GM12878 (cell line): ENCODE measurements around the gene APBA1. TPM values are rescaled to one million over a fixed set of nuclear protein-coding genes. Genes with fewer than 3 reads are reported as not detected.

Experiments
- ATAC-seq: fragments of 200-7000 bp; cut with Tn5 transposase; 3 replicates; pipeline ENCODE4 v1.9.1; 2020; ENCODE audit warnings: mild to moderate bottlenecking, moderate library complexity
- BruUV-seq: library from RNA; stranded (reverse); fragments of 400-500 nt; replicated peaks from 2 replicates; lab custom pipeline; 2021; lab: Mats Ljungman, UMichigan
- CTCF ChIA-PET: fragments of 300-600 bp; sonication (Branson Sonifier 250); formaldehyde crosslinking; extraction: SDS; loops from one replicate; lab custom pipeline; 2021; ENCODE audit warnings: inconsistent platforms; lab: Yijun Ruan, JAX
- POLR2A ChIA-PET: fragments of 350-600 bp; formaldehyde crosslinking; extraction: SDS; loops from one replicate; lab custom pipeline; 2021; ENCODE audit warnings: inconsistent platforms; lab: Charles Lee
- RAD21 ChIA-PET: fragments of 300-600 bp; sonication (Branson Sonifier 250); formaldehyde crosslinking; loops from one replicate; lab custom pipeline; 2023; ENCODE audit warnings: antibody characterized with exemption; ENCODE audit not compliant: unreplicated experiment; lab: Charles Lee
- SMC1A ChIA-PET: fragments of 300-600 bp; sonication (Branson Sonifier 250); formaldehyde crosslinking; loops from one replicate; lab custom pipeline; 2023; ENCODE audit not compliant: unreplicated experiment, uncharacterized antibody; lab: Charles Lee
- DNase-seq: peaks from one replicate; pipeline ENCODE4 v3.0.0-alpha.2; 2011; ENCODE audit warnings: low read depth, low spot score
- FAIRE-seq: peaks from 3 replicates; lab custom pipeline; 2011; peaks lifted over from hg19 to GRCh38; lab: Jason Lieb, UNC
- H2AFZ ChIP-seq: 2 replicates; pipeline ENCODE4 v1.6.0; 2011; ENCODE audit warnings: low read depth, low read length, control low read depth; ENCODE audit not compliant: control insufficient read depth
- H3K27ac ChIP-seq: 2 replicates; pipeline ENCODE4 v1.5.1; 2011; ENCODE audit warnings: control low read depth; ENCODE audit not compliant: control insufficient read depth, insufficient read depth
- H3K27me3 ChIP-seq, 2 experiments: replicated peaks in 1 of 2; 2 replicates each; pipeline versions ENCODE4 v1.6.0 to v1.6.1; 2011; ENCODE audit warnings: low read length in 1 of 2; ENCODE audit not compliant: control insufficient read depth in 2 of 2, insufficient read depth in 2 of 2
- H3K36me3 ChIP-seq, 2 experiments: 2 replicates each; pipeline ENCODE4 v1.5.1; 2011; ENCODE audit warnings: low read length in 1 of 2; ENCODE audit not compliant: control insufficient read depth in 2 of 2, insufficient read depth in 2 of 2
- H3K4me1 ChIP-seq: 2 replicates; pipeline ENCODE4 v1.6.1; 2011; ENCODE audit warnings: mild to moderate bottlenecking, low read length, moderate library complexity, mixed read lengths; ENCODE audit not compliant: control insufficient read depth, insufficient read depth
- H3K4me2 ChIP-seq: 2 replicates; pipeline ENCODE4 v1.6.0; 2011; ENCODE audit warnings: control low read depth; ENCODE audit not compliant: control insufficient read depth, insufficient read depth
- H3K4me3 ChIP-seq: fragments of 200-600 bp; sonication (generic); 2 replicates; pipeline ENCODE4 v1.5.1; 2016
- H3K79me2 ChIP-seq: 2 replicates; pipeline ENCODE4 v1.6.0; 2011; ENCODE audit warnings: low read length; ENCODE audit not compliant: control insufficient read depth, insufficient read depth
- H3K9ac ChIP-seq: 2 replicates; pipeline ENCODE4 v1.8.0; 2011; ENCODE audit warnings: low read length, control low read depth, mixed read lengths; ENCODE audit not compliant: control insufficient read depth, insufficient read depth
- H3K9me3 ChIP-seq: replicated peaks from 3 replicates; pipeline ENCODE4 v1.5.1; 2011; ENCODE audit warnings: mild to moderate bottlenecking, low read length; ENCODE audit not compliant: control insufficient read depth, insufficient read depth
- H4K20me1 ChIP-seq: 2 replicates; pipeline ENCODE4 v1.6.0; 2011; ENCODE audit not compliant: control insufficient read depth, insufficient read depth
- BCLAF1 ChIP-seq: fragments of 450-650 bp; IDR thresholded peaks from 2 replicates; pipeline ENCODE4 v1.6.1; 2017; ENCODE audit warnings: antibody characterized with exemption, mild to moderate bottlenecking, moderate library complexity
- GATAD2B ChIP-seq: fragments of 450-650 bp; conservative IDR thresholded peaks from 2 replicates; pipeline ENCODE4 v1.6.1; 2017; ENCODE audit warnings: low read depth, mild to moderate bottlenecking, moderate library complexity
- NFYA ChIP-seq: IDR thresholded peaks from 2 replicates; pipeline ENCODE4 v1.6.1; 2011; ENCODE audit warnings: low read depth, mild to moderate bottlenecking, low read length, improper control_type of control experiment, borderline replicate concordance
- NR2C2 ChIP-seq: IDR thresholded peaks from 2 replicates; pipeline ENCODE4 v1.6.1; 2011; ENCODE audit warnings: borderline replicate concordance, low read depth; ENCODE audit not compliant: control insufficient read depth, insufficient read length
- RFX5 ChIP-seq: IDR thresholded peaks from 2 replicates; pipeline ENCODE4 v1.6.1; 2011; ENCODE audit warnings: low read depth, low read length, improper control_type of control experiment
- SREBF1 ChIP-seq: IDR thresholded peaks from 2 replicates; pipeline ENCODE4 v1.6.1; 2012; ENCODE audit warnings: mild to moderate bottlenecking, low read length
- YY1 ChIP-seq: IDR thresholded peaks from 2 replicates; pipeline ENCODE4 v1.6.1; 2011; ENCODE audit warnings: low read depth, mild to moderate bottlenecking, low read length
- ZSCAN29 ChIP-seq: fragments of 450-650 bp; IDR thresholded peaks from 2 replicates; pipeline ENCODE4 v1.6.1; 2017; ENCODE audit warnings: mild to moderate bottlenecking, moderate library complexity
- WGBS: methylation state at CpG from one replicate; pipeline ENCODE4 v1.1.6; 2016; ENCODE audit warnings: low lambda C conversion rate; ENCODE audit not compliant: insufficient replicate concordance, insufficient coverage; ENCODE audit errors: missing lambda C conversion rate; 5-methylcytosine and 5-hydroxymethylcytosine counted together
- in situ Hi-C: fragments of 300-500 bp; cut with MboI; formaldehyde crosslinking; loops from 9 replicates; pipeline ENCODE4 v1.14.3; 2018; ENCODE audit warnings: mixed read lengths
- intact Hi-C: fragments of 100-400 bp; cut with micrococcal nuclease; formaldehyde crosslinking; loops from one replicate; pipeline ENCODE4 v1.14.2; 2022; ENCODE audit not compliant: unreplicated experiment
- polyA plus RNA-seq, 11 experiments: library from polyadenylated mRNA; depleted of rRNA in 4 of 11; unstranded in 6 of 11; stranded (reverse) in 5 of 11; fragments of >200 nt; fragmentation: Nextera tagmentation in 4 of 11; fragmentation: Illumina TruSeq in 1 of 11; extraction: Ambion mirVana in 4 of 11; extraction: Trizol in 1 of 11; gene quantifications; 1 replicate in 1 of 11; 2 replicates in 10 of 11; pipeline versions ENCODE4 v1.2.1 to v1.2.3, GENCODE V29; 2011 to 2016; ENCODE audit warnings: inconsistent platforms in 2 of 11, missing spikeins in 2 of 11, low read depth in 1 of 11
- total RNA-seq, 4 experiments: library from RNA; depleted of rRNA in 3 of 4; stranded (reverse); fragments of >200 nt in 3 of 4; fragmentation: Illumina TruSeq in 1 of 4; extraction: Trizol in 1 of 4; gene quantifications; 2 replicates each; pipeline versions ENCODE4 v1.2.1 to v1.2.3, GENCODE V29; 2013 to 2021

APBA1 gene
- total and polyA plus RNA-seq, 10 of the 15 experiments (the other 5 are each of a cell fraction or from before 2014, with no cell fraction given) = 0.01 to 1.3 (median 0.05) TPM; not detected in 7

DNA sequence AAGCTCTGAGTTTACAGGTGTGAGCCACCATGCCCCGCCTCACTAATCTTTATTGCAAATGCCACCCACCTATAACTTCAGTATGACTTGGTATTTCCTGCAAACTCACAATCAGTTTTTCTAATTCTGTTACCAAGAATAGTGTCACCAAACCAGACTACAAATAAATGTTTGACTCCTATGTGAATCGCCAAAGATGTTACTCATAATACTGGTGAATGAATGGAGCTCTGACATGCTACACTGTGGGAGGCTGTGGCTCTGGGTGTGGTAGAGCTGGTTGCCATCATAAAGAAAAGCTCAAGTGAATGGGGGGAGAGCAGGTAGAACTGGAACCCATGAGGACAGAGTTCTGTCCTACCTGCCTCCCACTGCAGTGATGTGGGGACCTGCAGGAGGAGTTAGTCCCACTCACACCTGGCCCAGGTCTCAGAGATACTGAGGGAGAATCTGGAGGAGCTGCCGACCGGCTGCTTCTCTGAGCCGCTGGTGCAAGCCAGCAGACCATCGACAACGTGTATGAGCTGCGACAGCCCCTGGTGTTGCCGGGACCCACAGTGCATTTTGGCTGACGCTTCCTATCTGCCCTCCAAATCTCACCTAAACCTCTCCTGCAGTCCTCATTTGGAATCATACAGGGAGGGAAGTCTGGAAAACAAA is 251.4 kb downstream of the APBA1 start:
- intact Hi-C loops = loop anchor here (5.0 kb wide), 3 partner anchors 48 to 692 kb away; partner anchors contain the start of gene APBA1
- DNase-seq = no peak
- ChIA-PET SMC1A (interaction anchor here (0.9 to 4.7 kb wide), 7 partner anchors 119 to 499 kb away, joined by 3 to 48 read pairs (median 7); no protein-coding TSS in a partner anchor), RAD21 (interaction anchor here (0.9 to 3.9 kb wide), 7 partner anchors 125 to 502 kb away, joined by 3 to 26 read pairs (median 6); no protein-coding TSS in a partner anchor), CTCF (interaction anchor here (1.1 to 5.1 kb wide), 12 partner anchors 10 to 690 kb away, joined by 3 to 89 read pairs (median 9); no protein-coding TSS in a partner anchor), POLR2A (no interaction called here)
- no peaks in the 10 kb centered on the region for H4K20me1 ChIP-seq
- H2AFZ ChIP-seq = no peak overlapping the region
- H3K4me2 ChIP-seq = no peak overlapping the region
- in situ Hi-C loops = loop anchor here (5.0 to 10.0 kb wide), 3 partner anchors 127 to 504 kb away; no protein-coding TSS in a partner anchor
- FAIRE-seq = no peak
- no peak for ATAC-seq
- no peaks in the 10 kb centered on the region for H3K79me2 ChIP-seq
- H3K4me1 ChIP-seq = no peaks in the 10 kb centered on the region
- BruUV-seq = no TSS peak
- WGBS = 39% methylated on average over 10 of the region's 10 CpGs
- H3K36me3 ChIP-seq = no peaks in the 10 kb centered on the region
- no peaks in the 10 kb centered on the region; a peak in 2 of 4 replicates for H3K27me3 ChIP-seq
- H3K27ac ChIP-seq = no peak overlapping the region
- no peaks in the 10 kb centered on the region for H3K9me3 ChIP-seq
- no peak overlapping the region for H3K9ac ChIP-seq
- no peak overlapping the region for H3K4me3 ChIP-seq
- TF ChIP-seq RFX5 (no peak), NR2C2 (no peak), BCLAF1 (no peak), GATAD2B (no peak), NFYA (no peak), SREBF1 (no peak), YY1 (no peak), ZSCAN29 (no peak)
- TF ChIP-seq, all 136 proteins: peak for 0
